Measurements from ENCODE around the gene SLC6A18.

SLC6A18 gene

DNA sequence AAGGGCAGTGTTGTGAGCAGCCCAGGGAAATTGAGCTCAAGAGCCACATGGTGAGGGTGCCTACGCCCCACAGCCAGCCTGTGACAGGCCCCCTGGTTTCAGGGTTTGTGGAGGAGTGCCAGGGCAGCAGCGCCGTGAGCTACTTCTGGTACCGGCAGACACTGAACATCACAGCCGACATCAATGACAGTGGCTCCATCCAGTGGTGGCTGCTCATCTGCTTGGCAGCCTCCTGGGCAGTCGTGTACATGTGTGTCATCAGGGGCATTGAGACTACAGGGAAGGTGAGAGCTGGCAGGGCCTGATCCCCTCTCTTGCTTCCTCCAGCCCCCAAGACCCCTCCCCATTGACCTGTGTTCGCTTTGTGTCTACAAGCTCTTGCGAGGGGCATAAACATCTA is 10.2 kb downstream of the SLC6A18 start:
- in situ Hi-C loops (cut with MboI; ENCODE audit: low sequenced_read_pairs, unreplicated experiment), result no loop called here
- TF ChIP-seq, protein P1, sequence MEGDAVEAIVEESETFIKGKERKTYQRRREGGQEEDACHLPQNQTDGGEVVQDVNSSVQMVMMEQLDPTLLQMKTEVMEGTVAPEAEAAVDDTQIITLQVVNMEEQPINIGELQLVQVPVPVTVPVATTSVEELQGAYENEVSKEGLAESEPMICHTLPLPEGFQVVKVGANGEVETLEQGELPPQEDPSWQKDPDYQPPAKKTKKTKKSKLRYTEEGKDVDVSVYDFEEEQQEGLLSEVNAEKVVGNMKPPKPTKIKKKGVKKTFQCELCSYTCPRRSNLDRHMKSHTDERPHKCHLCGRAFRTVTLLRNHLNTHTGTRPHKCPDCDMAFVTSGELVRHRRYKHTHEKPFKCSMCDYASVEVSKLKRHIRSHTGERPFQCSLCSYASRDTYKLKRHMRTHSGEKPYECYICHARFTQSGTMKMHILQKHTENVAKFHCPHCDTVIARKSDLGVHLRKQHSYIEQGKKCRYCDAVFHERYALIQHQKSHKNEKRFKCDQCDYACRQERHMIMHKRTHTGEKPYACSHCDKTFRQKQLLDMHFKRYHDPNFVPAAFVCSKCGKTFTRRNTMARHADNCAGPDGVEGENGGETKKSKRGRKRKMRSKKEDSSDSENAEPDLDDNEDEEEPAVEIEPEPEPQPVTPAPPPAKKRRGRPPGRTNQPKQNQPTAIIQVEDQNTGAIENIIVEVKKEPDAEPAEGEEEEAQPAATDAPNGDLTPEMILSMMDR (IDR thresholded peaks at IDR 0.05; ENCODE audit: borderline replicate concordance, control extremely low read depth, extremely low read depth, insufficient read depth, missing control alignments), result no peak
- DNase-seq (ENCODE audit: low spot score), result no peak

DNA sequence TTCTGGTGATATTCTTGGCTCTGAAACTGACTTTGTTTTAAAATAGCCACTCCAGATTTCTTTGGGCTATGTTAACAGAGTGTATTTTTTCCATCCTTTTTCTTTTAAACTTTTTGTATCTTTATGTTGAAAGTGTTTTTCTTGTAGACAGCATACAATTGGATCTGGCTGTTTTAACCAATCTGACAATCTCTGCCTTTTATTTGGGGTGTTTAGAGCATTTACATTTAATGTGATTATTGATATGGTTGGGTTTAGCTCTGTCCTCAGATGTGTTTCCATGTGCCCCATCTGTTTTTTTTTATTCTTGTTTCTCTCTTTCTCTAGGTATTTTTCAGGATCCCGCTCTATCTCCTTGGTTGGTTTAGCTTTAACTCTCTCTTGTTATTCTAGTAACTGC is 10.7 kb downstream of the SLC6A18 start:
- TF ChIP-seq, protein P1 (IDR thresholded peaks at IDR 0.05; ENCODE audit: borderline replicate concordance, control extremely low read depth, extremely low read depth, insufficient read depth, missing control alignments), result no peak
- in situ Hi-C loops (cut with MboI; ENCODE audit: low sequenced_read_pairs, unreplicated experiment), result no loop called here
- DNase-seq (ENCODE audit: low spot score), result no peak

DNA sequence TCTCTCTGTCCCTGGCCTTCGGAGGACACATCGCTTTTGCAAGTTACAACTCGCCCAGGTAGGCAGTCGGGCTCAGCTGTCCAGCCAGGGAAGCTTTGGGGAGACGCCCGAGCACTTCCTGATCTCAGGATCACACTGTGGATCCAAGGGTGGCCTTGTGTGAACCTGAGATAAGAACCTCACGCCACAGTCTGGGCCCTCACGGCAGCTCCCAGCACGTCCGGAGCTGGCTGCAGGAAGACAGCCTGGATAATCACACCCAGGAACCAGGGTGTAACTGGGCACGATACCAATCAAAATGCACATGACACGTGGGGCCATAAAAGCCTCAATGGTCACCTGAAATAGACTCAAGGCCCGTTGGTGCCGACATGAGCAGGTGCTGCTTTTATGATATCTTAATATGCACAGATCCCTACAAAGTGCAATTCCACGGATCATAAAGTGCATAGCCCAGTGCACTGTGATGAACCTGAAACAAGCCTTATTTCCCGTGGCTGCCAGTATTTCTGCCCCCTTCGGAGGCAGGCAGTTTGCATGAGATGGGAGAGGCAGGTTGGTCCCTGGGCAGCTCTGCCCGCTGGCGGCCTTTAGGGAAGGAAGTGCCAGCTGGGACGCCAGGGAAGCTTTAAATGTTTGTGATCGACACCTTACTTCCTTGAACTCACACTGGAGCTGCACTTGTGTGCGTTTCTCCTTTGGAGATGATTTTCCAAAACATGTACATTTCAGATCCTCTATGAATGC is 14.5 kb downstream of the SLC6A18 start:
- TF ChIP-seq, protein P1 (IDR thresholded peaks at IDR 0.05; ENCODE audit: borderline replicate concordance, control extremely low read depth, extremely low read depth, insufficient read depth, missing control alignments), result no peak
- in situ Hi-C loops (cut with MboI; ENCODE audit: low sequenced_read_pairs, unreplicated experiment), result no loop called here
- no peak for DNase-seq (ENCODE audit: low spot score)

DNA sequence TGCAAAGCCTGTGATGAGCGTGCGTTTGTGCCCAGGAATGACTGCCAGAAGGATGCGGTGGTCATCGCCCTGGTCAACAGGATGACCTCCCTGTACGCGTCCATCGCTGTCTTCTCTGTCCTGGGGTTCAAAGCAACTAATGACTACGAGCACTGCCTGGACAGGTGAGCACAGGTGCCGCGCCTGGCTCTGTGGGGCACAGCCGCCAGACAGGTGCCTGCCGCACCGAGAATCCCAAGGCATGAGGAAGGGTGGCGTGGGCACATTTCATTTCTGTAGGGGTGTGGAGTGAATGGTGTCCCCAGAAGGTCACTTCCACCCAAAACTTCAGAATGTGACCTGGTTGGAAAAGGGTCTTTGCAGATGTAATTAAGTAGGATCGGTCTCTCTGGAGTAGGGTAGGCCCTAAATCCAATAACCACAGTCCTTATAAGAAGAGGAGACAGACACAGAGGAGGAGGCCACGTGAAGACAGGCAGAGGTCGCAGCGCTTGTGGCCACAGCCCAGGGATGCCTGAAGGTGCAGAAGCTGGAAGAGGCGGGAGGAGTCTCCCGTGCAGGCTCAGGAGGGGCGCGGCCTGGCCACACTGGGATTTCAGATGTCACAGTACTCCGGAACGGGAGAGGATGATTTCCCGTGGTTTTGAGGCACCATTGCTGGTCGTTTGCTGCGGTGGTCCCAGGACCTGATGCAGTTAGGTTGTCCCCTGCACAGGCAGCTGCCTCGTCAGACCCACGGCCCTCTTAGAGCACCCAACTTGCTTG is 15.5 kb downstream of the SLC6A18 start:
- TF ChIP-seq, protein P1 (IDR thresholded peaks at IDR 0.05; ENCODE audit: borderline replicate concordance, control extremely low read depth, extremely low read depth, insufficient read depth, missing control alignments), result no peak
- no peak for DNase-seq (ENCODE audit: low spot score)
- in situ Hi-C loops (cut with MboI; ENCODE audit: low sequenced_read_pairs, unreplicated experiment), result no loop called here

DNA sequence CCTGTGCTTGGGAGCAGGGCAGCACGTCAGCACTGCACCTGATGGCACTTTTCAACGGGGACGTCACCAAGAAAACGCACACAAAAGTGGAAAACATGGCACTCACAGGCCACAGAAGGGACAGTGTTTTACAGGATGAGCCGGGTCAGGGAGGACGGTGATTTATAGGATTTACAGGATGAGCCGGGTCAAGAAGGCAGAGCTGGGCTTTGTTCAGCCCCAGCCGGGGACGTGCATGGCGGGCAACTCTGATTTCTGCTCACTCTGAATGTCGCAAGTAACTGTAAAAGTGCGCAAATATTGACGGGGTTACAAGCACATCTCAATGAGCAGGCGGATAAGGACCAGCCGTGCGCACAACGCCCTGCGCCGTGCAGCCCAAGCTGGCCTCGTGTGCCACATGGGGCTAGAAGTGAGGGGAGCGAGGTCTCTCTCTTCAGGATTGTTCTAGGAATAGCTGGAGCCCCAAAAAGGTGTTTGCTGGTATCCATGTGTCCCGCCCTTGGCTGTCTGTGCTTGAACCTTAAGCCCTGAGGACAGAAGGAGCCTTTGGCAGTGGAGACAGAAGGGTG is 16.4 kb downstream of the SLC6A18 start:
- TF ChIP-seq, protein P1 (IDR thresholded peaks at IDR 0.05; ENCODE audit: borderline replicate concordance, control extremely low read depth, extremely low read depth, insufficient read depth, missing control alignments), result no peak
- in situ Hi-C loops (cut with MboI; ENCODE audit: low sequenced_read_pairs, unreplicated experiment), result no loop called here
- DNase-seq (ENCODE audit: low spot score), result no peak

- in situ Hi-C loops (cut with MboI; ENCODE audit: low sequenced_read_pairs, unreplicated experiment), result no loop called here
- TF ChIP-seq, protein P1 (IDR thresholded peaks at IDR 0.05; ENCODE audit: borderline replicate concordance, control extremely low read depth, extremely low read depth, insufficient read depth, missing control alignments), result no peak
- no peak for DNase-seq (ENCODE audit: low spot score)
Measured at GRCh38 chr5:1242733-1243486, 17.7 kb downstream of the SLC6A18 start.
